HL-60/S4 (cell line): Measurements from ENCODE around the gene ADRB2.

ENCODE experiments used
- in situ Hi-C: fragments of 300-500 bp; cut with MboI; formaldehyde crosslinking; loops from 2 replicates; pipeline ENCODE4 v1.14.3; 2022; ENCODE audit warnings: low sequenced_read_pairs

ADRB2 gene

GRCh38 chr5:148826053-148826738 lies at the start of gene ADRB2:
ADRB2 (plus strand) TSS chr5:148826611; CDS start chr5:148826832, 221 bp downstream.
- in situ Hi-C loops: loop anchor here (10.0 kb wide), 1 partner anchor 81 kb away; no protein-coding TSS in a partner anchor

- in situ Hi-C loops: loop anchor here (25.0 kb wide), 1 partner anchor 761 kb away; no protein-coding TSS in a partner anchor
Observed at GRCh38 chr5:148776780-148777179, 49.6 kb upstream of the ADRB2 start.

- in situ Hi-C loops: loop anchor here (25.0 kb wide), 1 partner anchor 758 kb away; no protein-coding TSS in a partner anchor
Observed at GRCh38 chr5:148778882-148779281, 47.5 kb upstream of the ADRB2 start.

- in situ Hi-C loops: loop anchor here (25.0 kb wide), 1 partner anchor 757 kb away; no protein-coding TSS in a partner anchor
Observed at GRCh38 chr5:148780711-148781110, 45.7 kb upstream of the ADRB2 start.

- in situ Hi-C loops: loop anchor here (25.0 kb wide), 1 partner anchor 756 kb away; no protein-coding TSS in a partner anchor
Observed at GRCh38 chr5:148781766-148782165, 44.6 kb upstream of the ADRB2 start.

GRCh38 chr5:148785223-148785622 lies 41.2 kb upstream of the ADRB2 start:
- in situ Hi-C loops: loop anchor here (25.0 kb wide), 1 partner anchor 752 kb away; no protein-coding TSS in a partner anchor

GRCh38 chr5:148786456-148786855 lies 40.0 kb upstream of the ADRB2 start:
- in situ Hi-C loops: loop anchor here (25.0 kb wide), 1 partner anchor 751 kb away; no protein-coding TSS in a partner anchor

- in situ Hi-C loops: loop anchor here (25.0 kb wide), 1 partner anchor 749 kb away; no protein-coding TSS in a partner anchor
Observed at GRCh38 chr5:148788636-148789035, 37.8 kb upstream of the ADRB2 start.

- in situ Hi-C loops: loop anchor here (25.0 kb wide), 1 partner anchor 747 kb away; no protein-coding TSS in a partner anchor
Observed at GRCh38 chr5:148790545-148791333, 35.7 kb upstream of the ADRB2 start.

- in situ Hi-C loops: loop anchor here (25.0 kb wide), 1 partner anchor 746 kb away; no protein-coding TSS in a partner anchor
Observed at GRCh38 chr5:148791334-148791667, 35.1 kb upstream of the ADRB2 start.

- in situ Hi-C loops: loop anchor here (25.0 kb wide), 1 partner anchor 746 kb away; no protein-coding TSS in a partner anchor
Observed at GRCh38 chr5:148791696-148792095, 34.7 kb upstream of the ADRB2 start.

- in situ Hi-C loops: loop anchor here (25.0 kb wide), 1 partner anchor 745 kb away; no protein-coding TSS in a partner anchor
Observed at GRCh38 chr5:148792744-148793143, 33.7 kb upstream of the ADRB2 start.

GRCh38 chr5:148793261-148793660 lies 33.1 kb upstream of the ADRB2 start:
- in situ Hi-C loops: loop anchor here (25.0 kb wide), 1 partner anchor 744 kb away; no protein-coding TSS in a partner anchor

GRCh38 chr5:148794275-148794674 lies 32.1 kb upstream of the ADRB2 start:
- in situ Hi-C loops: loop anchor here (25.0 kb wide), 1 partner anchor 743 kb away; no protein-coding TSS in a partner anchor

- in situ Hi-C loops: loop anchor here (25.0 kb wide), 1 partner anchor 742 kb away; no protein-coding TSS in a partner anchor
Observed at GRCh38 chr5:148794729-148795561, 31.5 kb upstream of the ADRB2 start.

GRCh38 chr5:148796936-148797335 lies 29.5 kb upstream of the ADRB2 start:
- in situ Hi-C loops: loop anchor here (25.0 kb wide), 1 partner anchor 740 kb away; no protein-coding TSS in a partner anchor

- in situ Hi-C loops: loop anchor here (25.0 kb wide), 1 partner anchor 739 kb away; no protein-coding TSS in a partner anchor
Observed at GRCh38 chr5:148798786-148799185, 27.6 kb upstream of the ADRB2 start.

- in situ Hi-C loops: loop anchor here (25.0 kb wide), 1 partner anchor 737 kb away; no protein-coding TSS in a partner anchor
Observed at GRCh38 chr5:148799737-148800527, 26.5 kb upstream of the ADRB2 start.

GRCh38 chr5:148801682-148802276 lies 24.6 kb upstream of the ADRB2 start:
- in situ Hi-C loops: no loop called here
